K562 (cell line): ENCODE measurements around the gene GALNT9. TPM values are rescaled to one million over a fixed set of nuclear protein-coding genes. Genes with fewer than 3 reads are reported as not detected.

Source experiments
- CHD1 ChIP-seq: fragments of 200-600 bp; sonication (generic); IDR thresholded peaks from one replicate; pipeline ENCODE4 v1.6.1; 2012; ENCODE audit warnings: mild to moderate bottlenecking, moderate library complexity, low read length, inconsistent platforms
- EGR1 ChIP-seq: fragments of 450-650 bp; conservative IDR thresholded peaks from 2 replicates; pipeline ENCODE4 v1.6.1; 2017; ENCODE audit warnings: mild to moderate bottlenecking
- HINFP ChIP-seq: fragments of 450-650 bp; conservative IDR thresholded peaks from 2 replicates; pipeline ENCODE4 v1.6.1; 2016; ENCODE audit warnings: missing genetic modification characterization, low read depth, mild to moderate bottlenecking, control low read depth, missing compliant biosample characterization
- KLF1 ChIP-seq: fragments of 450-650 bp; IDR thresholded peaks from 2 replicates; pipeline ENCODE4 v1.6.1; 2016; ENCODE audit warnings: missing genetic modification characterization, missing compliant biosample characterization
- L3MBTL2 ChIP-seq: fragments of 450-650 bp; IDR thresholded peaks from 2 replicates; pipeline ENCODE4 v1.6.1; 2016; ENCODE audit warnings: mild to moderate bottlenecking, moderate library complexity
- MGA ChIP-seq: fragments of 450-650 bp; IDR thresholded peaks from 2 replicates; pipeline ENCODE4 v1.6.1; 2016; ENCODE audit warnings: mild to moderate bottlenecking, moderate library complexity
- RNF2 ChIP-seq: sonication (generic); IDR thresholded peaks from 2 replicates; pipeline ENCODE4 v1.6.1; 2016
- USF1 ChIP-seq: sonication (generic); formaldehyde crosslinking; IDR thresholded peaks from 2 replicates; pipeline ENCODE4 v1.9.0; 2022; ENCODE audit warnings: mild to moderate bottlenecking, missing genetic modification reagents
- ZNF398 ChIP-seq: fragments of 250-450 bp; sonication (Bioruptor Pico); IDR thresholded peaks from 2 replicates; pipeline ENCODE4 v1.8.0; 2021; ENCODE audit warnings: moderate library complexity, mild to moderate bottlenecking, inconsistent platforms
- polyA plus RNA-seq, 8 experiments: library from polyadenylated mRNA; depleted of rRNA in 4 of 8; stranded (reverse) in 5 of 8; unstranded in 3 of 8; fragments of >200 nt; fragmentation: Nextera tagmentation in 2 of 8; fragmentation: Illumina TruSeq in 1 of 8; extraction: Ambion mirVana in 2 of 8; extraction: Trizol in 1 of 8; gene quantifications; 2 replicates each; pipeline versions ENCODE4 v1.2.1 to v1.2.3, GENCODE V29; 2011 to 2014; ENCODE audit warnings: inconsistent platforms in 1 of 8, missing spikeins in 1 of 8
- total RNA-seq, 7 experiments: library from RNA; depleted of rRNA in 6 of 7; stranded (reverse); fragments of >200 nt in 6 of 7; fragmentation: Illumina TruSeq in 2 of 7; extraction: Trizol in 2 of 7; gene quantifications; 2 replicates each; pipeline versions ENCODE4 v1.2.1 to v1.2.3, GENCODE V29; 2011 to 2021; ENCODE audit warnings: low replicate concordance in 1 of 7

GALNT9 gene
- total and polyA plus RNA-seq, 9 of the 15 experiments (the other 6 are each of a cell fraction or from before 2014, with no cell fraction given) = not detected

GRCh38 chr12:132268674-132269073 is 60.7 kb downstream of the GALNT9 start (continued):
- TF ChIP-seq HINFP (tag) (no peak), USF1 (CRISPR knock-in tag) (peak; percentile 58), EGR1 (peak; percentile 52), CHD1 (no peak), L3MBTL2 (peak; percentile 98), MGA (peak; percentile 93), ZNF398 (CRISPR knock-in tag) (no peak), RNF2 (peak; percentile 34; the same call in 1 of the 2 replicates), KLF1 (tag) (0 out of 2 replicates have a peak, but pooled peaks have one; percentile 32)
